22Rv1 (cell line): ENCODE measurements around the gene GMPS.

ENCODE experiments used
- ZFX ChIP-seq: fragments of 450-650 bp; IDR thresholded peaks from 2 replicates; pipeline ENCODE4 v1.6.1; 2017; ENCODE audit warnings: antibody characterized with exemption, borderline replicate concordance
- TF ChIP-seq, protein P1 (sequence below): fragments of 450-650 bp; IDR thresholded peaks from 2 replicates; pipeline ENCODE4 v1.5.1; 2017; ENCODE audit warnings: mild to moderate bottlenecking

DNA sequence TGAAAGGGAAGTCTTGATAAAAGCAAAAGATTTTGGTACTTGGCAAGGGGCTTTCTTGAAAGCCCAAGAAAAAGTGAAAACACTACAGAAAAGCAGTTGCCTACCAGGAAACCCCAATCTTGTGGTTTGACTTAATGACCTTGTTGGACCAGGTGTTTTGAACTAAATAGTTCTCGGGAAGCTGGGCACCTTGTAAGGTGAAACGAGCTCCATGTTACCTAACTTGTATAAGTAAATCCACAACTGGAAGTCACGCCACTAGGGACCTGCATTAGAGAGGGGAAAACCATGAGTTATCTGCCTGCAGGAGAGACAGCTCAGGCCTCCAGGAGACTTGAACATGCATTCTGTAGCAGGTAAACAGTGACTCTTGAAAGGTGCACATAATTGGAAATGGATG is 88.2 kb downstream of the GMPS start:
- TF ChIP-seq, protein P1, sequence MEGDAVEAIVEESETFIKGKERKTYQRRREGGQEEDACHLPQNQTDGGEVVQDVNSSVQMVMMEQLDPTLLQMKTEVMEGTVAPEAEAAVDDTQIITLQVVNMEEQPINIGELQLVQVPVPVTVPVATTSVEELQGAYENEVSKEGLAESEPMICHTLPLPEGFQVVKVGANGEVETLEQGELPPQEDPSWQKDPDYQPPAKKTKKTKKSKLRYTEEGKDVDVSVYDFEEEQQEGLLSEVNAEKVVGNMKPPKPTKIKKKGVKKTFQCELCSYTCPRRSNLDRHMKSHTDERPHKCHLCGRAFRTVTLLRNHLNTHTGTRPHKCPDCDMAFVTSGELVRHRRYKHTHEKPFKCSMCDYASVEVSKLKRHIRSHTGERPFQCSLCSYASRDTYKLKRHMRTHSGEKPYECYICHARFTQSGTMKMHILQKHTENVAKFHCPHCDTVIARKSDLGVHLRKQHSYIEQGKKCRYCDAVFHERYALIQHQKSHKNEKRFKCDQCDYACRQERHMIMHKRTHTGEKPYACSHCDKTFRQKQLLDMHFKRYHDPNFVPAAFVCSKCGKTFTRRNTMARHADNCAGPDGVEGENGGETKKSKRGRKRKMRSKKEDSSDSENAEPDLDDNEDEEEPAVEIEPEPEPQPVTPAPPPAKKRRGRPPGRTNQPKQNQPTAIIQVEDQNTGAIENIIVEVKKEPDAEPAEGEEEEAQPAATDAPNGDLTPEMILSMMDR: no peak
- TF ChIP-seq ZFX: no peak
